ENCODE measurements around the gene HMCN1. TPM values are rescaled to one million over a fixed set of nuclear protein-coding genes. Genes with fewer than 3 reads are reported as not detected.
"Not testable (repeated sequence)": the region's sequence is repeated elsewhere in the genome, so short reads cannot be mapped to it uniquely, and the experiment has no call there.

The HMCN1 gene
- polyA plus RNA-seq, 1 donor from 2014 or later: 0.66 TPM

GRCh38 chr1:185886671-185887070 lies 152.5 kb downstream of the HMCN1 start:
- H3K4me2 ChIP-seq (ENCODE audit: low read length): no peak overlapping the region
- H2AFZ ChIP-seq (ENCODE audit: low read depth, low read length): no peak overlapping the region
- no peak overlapping the region for H3K27ac ChIP-seq (ENCODE audit: low read length)
- no peak for TF ChIP-seq EZH2 (IDR thresholded peaks at IDR 0.05; ENCODE audit: borderline replicate concordance, insufficient read depth, low read length, poor library complexity, severe bottlenecking)
- TF ChIP-seq CTCF (IDR thresholded peaks at IDR 0.05; ENCODE audit: poor library complexity, severe bottlenecking): no peak
- no peak for TF ChIP-seq SMC3 (conservative IDR thresholded peaks at IDR 0.05; ENCODE audit: poor library complexity)
- TF ChIP-seq TAF1 (IDR thresholded peaks at IDR 0.05; ENCODE audit: low read depth): no peak
- TF ChIP-seq MXI1 (conservative IDR thresholded peaks at IDR 0.05; ENCODE audit: poor library complexity, severe bottlenecking): no peak
- no peak for TF ChIP-seq REST (IDR thresholded peaks at IDR 0.05; ENCODE audit: borderline replicate concordance)
- TF ChIP-seq EP300 (conservative IDR thresholded peaks at IDR 0.05; ENCODE audit: poor library complexity, severe bottlenecking): no peak
- no peak for TF ChIP-seq RAD21 (conservative IDR thresholded peaks at IDR 0.05)
- TF ChIP-seq POLR2AphosphoS5 (IDR thresholded peaks at IDR 0.05): no peak
- H3F3A ChIP-seq (ENCODE audit: insufficient read depth, low read length, poor library complexity, severe bottlenecking): no peaks in the 10 kb centered on the region
- H3K9me3 ChIP-seq (ENCODE audit: low read length): no peaks in the 10 kb centered on the region
- no peaks in the 10 kb centered on the region for H3K79me2 ChIP-seq (replicated peaks; ENCODE audit: insufficient read depth, low read length)
- no peak overlapping the region for H3K4me3 ChIP-seq (ENCODE audit: low read length)
- H3K9ac ChIP-seq (ENCODE audit: low read length): no peak overlapping the region
- no peaks in the 10 kb centered on the region for H3K36me3 ChIP-seq (ENCODE audit: insufficient read depth, low read length)
- H3K27me3 ChIP-seq (ENCODE audit: insufficient read depth, low read depth, low read length): no peaks in the 10 kb centered on the region
- H3K9me2 ChIP-seq (ENCODE audit: insufficient read depth, low read length): no peaks in the 10 kb centered on the region
- H4K20me1 ChIP-seq (ENCODE audit: insufficient read depth): no peaks in the 10 kb centered on the region

- not testable (repeated sequence) for H3F3A ChIP-seq (ENCODE audit: insufficient read depth, low read length, poor library complexity, severe bottlenecking); H3K36me3 ChIP-seq (ENCODE audit: insufficient read depth, low read length); H4K20me1 ChIP-seq (ENCODE audit: insufficient read depth); H3K4me2 ChIP-seq (ENCODE audit: low read length); H3K4me3 ChIP-seq (ENCODE audit: low read length); H2AFZ ChIP-seq (ENCODE audit: low read depth, low read length); H3K9ac ChIP-seq (ENCODE audit: low read length); H3K9me3 ChIP-seq (ENCODE audit: low read length); H3K27me3 ChIP-seq (ENCODE audit: insufficient read depth, low read depth, low read length); H3K27ac ChIP-seq (ENCODE audit: low read length); H3K9me2 ChIP-seq (ENCODE audit: insufficient read depth, low read length); H3K79me2 ChIP-seq (replicated peaks; ENCODE audit: insufficient read depth, low read length)
Observed at GRCh38 chr1:185892831-185893403, 158.7 kb downstream of the HMCN1 start.

- no peak overlapping the region for H2AFZ ChIP-seq (ENCODE audit: low read depth, low read length)
- no peaks in the 10 kb centered on the region for H3K9me3 ChIP-seq (ENCODE audit: low read length)
- TF ChIP-seq MXI1 (conservative IDR thresholded peaks at IDR 0.05; ENCODE audit: poor library complexity, severe bottlenecking) (no peak), RAD21 (conservative IDR thresholded peaks at IDR 0.05) (no peak), SMC3 (conservative IDR thresholded peaks at IDR 0.05; ENCODE audit: poor library complexity) (no peak), EZH2 (IDR thresholded peaks at IDR 0.05; ENCODE audit: borderline replicate concordance, insufficient read depth, low read length, poor library complexity, severe bottlenecking) (no peak), CTCF (IDR thresholded peaks at IDR 0.05; ENCODE audit: poor library complexity, severe bottlenecking) (no peak), POLR2AphosphoS5 (IDR thresholded peaks at IDR 0.05) (no peak), REST (IDR thresholded peaks at IDR 0.05; ENCODE audit: borderline replicate concordance) (no peak), EP300 (conservative IDR thresholded peaks at IDR 0.05; ENCODE audit: poor library complexity, severe bottlenecking) (no peak), TAF1 (IDR thresholded peaks at IDR 0.05; ENCODE audit: low read depth) (no peak)
- no peaks in the 10 kb centered on the region for H4K20me1 ChIP-seq (ENCODE audit: insufficient read depth)
- no peaks in the 10 kb centered on the region for H3K36me3 ChIP-seq (ENCODE audit: insufficient read depth, low read length)
- H3F3A ChIP-seq (ENCODE audit: insufficient read depth, low read length, poor library complexity, severe bottlenecking): no peaks in the 10 kb centered on the region
- H3K4me3 ChIP-seq (ENCODE audit: low read length): no peak overlapping the region
- no peaks in the 10 kb centered on the region for H3K9me2 ChIP-seq (ENCODE audit: insufficient read depth, low read length)
- no peak overlapping the region for H3K9ac ChIP-seq (ENCODE audit: low read length)
- no peaks in the 10 kb centered on the region for H3K79me2 ChIP-seq (replicated peaks; ENCODE audit: insufficient read depth, low read length)
- H3K27me3 ChIP-seq (ENCODE audit: insufficient read depth, low read depth, low read length): no peaks in the 10 kb centered on the region
- no peak overlapping the region for H3K4me2 ChIP-seq (ENCODE audit: low read length)
- no peak overlapping the region for H3K27ac ChIP-seq (ENCODE audit: low read length)
Observed at GRCh38 chr1:185894791-185895190, 160.6 kb downstream of the HMCN1 start.
